ENCODE results near the gene RIN2.

- TF ChIP-seq POLR2A (IDR thresholded peaks at IDR 0.05), result no peak
- TF ChIP-seq CTCF (IDR thresholded peaks at IDR 0.05), result no peak
These were observed 17.5 kb upstream of the RIN2 start for GRCh38 chr20:19740512-19740911.

Data from Peyer's patch (tissue), 4 donors.